T-helper 22 cell (primary cell): Measurements from ENCODE around the gene DYRK3.
"Not testable (repeated sequence)": the region's sequence is repeated elsewhere in the genome, so short reads cannot be mapped to it uniquely, and the experiment has no call there.

ENCODE experiments used
- DNase-seq: peaks from one replicate; pipeline ENCODE4 v3.0.0-alpha.2; 2020; ENCODE audit warnings: low read depth

The DYRK3 gene

DNA sequence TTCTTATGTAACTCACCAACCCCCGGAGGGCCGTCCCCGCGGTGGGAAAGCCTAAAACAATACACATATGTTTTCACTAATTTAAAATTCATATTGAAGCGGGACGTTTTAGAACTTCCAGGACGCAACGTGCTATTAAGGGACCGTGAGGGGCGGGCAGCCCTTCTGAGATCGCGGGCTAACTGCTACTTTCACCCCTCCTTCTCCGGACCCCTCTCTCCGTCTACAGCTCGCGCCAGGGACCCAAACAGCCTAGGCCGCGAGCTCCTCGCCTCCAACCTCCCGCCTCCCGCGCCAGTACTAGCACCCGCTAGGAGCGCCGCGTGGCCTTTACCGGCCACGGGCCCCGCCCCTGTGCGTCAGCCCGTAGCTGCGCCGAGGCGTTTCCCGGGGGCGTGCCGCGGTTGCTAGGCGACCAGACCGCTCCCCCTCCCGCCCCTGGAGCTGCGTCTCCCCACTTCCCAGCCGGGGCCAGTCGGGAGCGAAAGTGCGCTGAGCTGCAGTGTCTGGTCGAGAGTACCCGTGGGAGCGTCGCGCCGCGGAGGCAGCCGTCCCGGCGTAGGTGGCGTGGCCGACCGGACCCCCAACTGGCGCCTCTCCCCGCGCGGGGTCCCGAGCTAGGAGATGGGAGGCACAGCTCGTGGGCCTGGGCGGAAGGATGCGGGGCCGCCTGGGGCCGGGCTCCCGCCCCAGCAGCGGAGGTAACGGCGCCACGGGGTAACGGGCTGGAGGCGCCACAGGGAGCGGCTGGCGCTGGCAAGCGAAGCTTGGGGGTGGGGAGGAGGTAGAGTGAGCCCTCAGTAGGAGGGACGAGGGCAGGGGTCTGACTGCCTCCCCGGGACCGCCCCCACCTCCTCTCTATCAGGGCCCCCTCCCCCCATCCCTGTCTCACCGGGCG, at the start of gene DYRK3:
TSS of gene DYRK3 (plus strand) at position 457 of the 898 bp plus-strand sequence. CDS start at position 625, 168 bp downstream.
- DNase-seq: peak; percentile 83

- no peak for DNase-seq
Observed at GRCh38 chr1:206586501-206587445, 48.6 kb upstream of the DYRK3 start.

GRCh38 chr1:206587904-206588303, 47.4 kb upstream of the DYRK3 start:
- DNase-seq: no peak

DNA sequence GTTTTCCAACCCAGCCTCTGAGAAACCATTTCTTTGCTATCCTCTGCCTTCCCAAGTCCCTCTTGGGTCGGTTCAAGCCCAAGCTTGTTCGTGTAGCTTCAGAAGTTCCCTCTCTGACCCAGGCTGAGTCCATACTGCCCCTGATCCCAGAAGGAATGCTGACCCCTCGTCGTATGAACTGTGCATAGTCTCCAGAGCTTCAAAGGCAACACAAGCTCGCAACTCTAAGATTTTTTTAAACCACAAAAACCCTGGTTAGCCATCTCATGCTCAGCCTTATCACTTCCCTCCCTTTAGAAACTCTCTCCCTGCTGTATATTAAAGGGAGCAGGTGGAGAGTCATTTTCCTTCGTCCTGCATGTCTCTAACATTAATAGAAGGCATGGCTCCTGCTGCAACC, 46.8 kb upstream of the DYRK3 start:
- no peak for DNase-seq

DNA sequence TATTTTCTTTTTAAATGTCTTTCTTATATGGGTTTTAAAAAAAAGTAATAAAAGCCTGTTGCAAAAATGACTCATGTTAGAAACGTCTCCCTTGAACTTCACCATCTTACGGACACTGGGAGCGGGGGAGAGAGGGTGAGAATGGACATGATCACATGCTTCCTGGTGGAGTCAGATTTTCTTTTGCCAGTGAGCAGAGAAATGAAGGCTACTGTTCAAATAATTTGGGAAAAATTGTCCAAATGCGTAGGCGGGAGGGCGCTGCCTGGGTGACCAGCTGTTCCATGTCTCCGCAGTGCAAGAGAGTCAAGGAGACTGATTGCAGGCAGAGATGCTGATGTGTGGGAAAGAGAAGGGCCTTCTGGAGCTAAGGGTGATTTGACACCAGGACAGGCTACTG, 46.1 kb upstream of the DYRK3 start:
- no peak for DNase-seq

DNA sequence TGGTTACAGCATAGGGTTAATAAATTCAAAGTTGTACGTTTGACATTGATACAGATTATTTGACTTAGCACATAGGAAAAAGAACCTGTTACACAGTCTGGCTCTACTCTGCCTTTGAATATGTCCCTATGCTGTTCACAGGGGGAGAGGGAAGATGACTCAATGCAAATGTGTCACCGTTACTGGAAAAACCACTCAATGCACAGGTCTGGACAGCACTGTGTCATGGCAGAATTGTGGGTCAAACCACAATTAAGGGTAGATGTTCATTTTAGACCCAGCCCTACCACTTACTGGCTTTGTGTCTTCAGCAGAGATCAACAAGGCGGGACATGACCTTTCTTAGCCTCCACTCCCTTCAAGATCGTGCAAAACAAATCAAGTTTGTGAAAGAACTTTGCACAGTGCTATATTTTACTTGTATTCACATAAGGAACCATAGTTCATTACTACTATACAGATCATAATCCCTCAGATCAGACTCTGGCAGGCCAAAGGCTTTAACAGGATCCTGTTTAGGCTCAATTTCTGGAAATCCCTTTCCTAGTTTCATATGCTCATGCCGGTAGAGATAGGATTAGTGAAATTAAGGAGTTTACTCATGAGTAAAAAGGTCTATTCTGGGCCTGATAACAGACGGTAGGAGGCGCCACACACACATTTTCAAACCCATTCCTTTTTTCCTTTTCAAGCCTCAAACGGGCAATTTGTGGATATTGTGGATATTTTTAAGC, 45.1 kb upstream of the DYRK3 start:
- DNase-seq: peak; percentile 50

DNA sequence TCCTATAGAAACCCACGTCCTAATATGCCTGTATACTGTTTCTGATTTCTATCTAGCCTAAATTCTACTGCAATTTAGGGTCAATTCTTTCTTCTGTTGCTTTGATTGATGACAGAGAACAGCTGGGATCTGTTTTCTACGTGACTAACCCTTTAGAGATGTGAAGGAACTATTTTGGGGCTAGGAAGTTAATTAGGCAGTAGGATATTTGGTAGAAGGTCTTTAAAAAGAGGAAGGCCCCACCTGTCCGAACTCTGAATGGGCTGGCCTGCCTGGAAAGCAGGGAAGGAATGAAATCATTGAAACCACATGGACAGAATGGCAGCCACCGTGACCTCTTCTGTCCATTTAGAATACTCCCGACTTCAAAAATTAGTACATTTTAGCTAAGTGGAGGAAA, 44.1 kb upstream of the DYRK3 start:
- no peak for DNase-seq

- DNase-seq: no peak
Observed at GRCh38 chr1:206591696-206592095, 43.6 kb upstream of the DYRK3 start.

- DNase-seq: no peak
Observed at GRCh38 chr1:206593351-206593925, 41.9 kb upstream of the DYRK3 start.

DNA sequence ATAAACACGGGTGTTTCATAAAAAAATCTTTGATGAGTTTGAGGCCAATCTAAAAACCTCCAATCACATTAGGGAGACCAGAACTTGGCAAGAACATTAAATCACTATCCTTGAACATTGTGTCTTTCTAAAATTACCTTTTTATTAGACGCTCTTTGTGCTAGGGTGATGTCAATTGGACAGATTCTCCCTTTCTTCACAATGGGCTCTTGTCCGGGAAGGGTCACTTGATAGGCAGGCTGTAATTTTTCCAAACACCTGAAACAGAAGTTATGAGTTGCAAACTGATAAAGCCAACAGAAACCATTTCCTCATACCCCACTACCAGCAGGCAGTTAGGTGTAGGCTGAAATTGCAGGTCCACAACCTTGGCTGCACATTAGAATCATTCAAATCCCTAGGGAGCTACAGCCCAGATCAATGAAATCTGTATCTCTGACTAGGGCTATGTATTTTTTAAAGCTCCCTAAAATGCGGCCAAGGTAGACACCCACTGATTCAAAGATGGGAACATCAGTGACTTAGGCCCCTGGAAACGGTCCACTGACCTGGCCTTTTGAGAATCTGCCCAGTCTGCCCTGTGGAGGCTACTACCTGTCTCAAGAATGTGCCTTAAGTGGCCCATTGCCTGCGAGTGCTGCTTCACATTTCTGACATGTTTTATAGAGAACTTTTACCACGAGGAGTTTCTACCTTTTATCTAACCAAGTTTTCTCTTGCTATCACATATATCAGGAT, 39.6 kb upstream of the DYRK3 start:
- no peak for DNase-seq

DNA sequence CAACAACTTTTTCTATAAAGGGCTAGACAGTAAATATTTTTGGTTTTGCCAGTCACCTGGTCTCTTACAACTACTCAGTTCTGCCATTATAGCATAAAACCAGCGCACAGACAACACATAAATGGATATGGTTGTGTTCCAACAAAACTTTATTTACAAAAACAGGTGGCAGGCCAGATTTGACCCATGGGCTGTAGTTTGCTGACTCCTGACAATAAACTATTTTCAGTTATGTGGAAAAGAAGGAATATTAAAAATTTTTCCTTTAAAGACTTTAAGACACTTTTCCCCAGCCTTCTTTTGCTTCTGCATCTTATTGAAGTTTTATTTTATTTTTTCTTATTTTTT, 39.0 kb upstream of the DYRK3 start:
- DNase-seq: no peak

DNA sequence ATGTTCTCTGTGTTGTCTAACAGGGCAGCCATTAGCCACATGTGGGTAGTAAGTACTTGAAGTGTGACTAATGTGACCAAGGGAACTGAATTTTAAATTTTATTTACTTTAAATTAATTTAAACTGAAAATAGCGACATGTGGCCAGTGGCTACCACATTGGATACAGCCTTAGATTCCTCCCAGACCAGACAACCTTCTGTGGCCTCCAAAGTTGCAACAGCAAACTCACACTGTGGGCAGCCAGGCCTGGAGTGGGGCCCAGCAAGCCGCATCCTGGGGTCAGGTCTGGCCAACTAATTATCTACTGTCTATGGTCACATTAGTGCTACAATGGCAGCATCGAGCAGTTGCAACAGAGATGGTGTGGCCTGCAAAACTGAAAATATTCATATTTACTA, 34.8 kb upstream of the DYRK3 start:
- DNase-seq: no peak

- no peak for DNase-seq
Observed at GRCh38 chr1:206604861-206605260, 30.5 kb upstream of the DYRK3 start.

DNA sequence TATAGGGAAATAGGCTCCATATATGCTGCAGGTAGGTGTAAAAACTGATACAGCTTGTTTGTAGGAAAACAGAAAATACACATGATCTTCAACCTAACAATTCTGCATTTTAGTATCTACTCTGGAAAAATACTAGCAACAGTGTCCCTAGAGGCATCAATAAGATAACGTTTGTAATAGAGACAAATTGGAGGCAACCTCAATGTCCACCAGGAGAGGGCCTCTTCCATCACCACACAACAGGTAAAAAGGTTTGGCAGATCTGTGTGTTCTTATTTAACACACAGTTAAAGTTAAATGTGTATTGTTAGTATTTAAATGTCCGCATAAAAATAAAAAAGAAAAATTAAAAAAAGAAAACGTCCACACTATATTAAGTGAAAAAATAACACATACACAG, 28.5 kb upstream of the DYRK3 start:
- DNase-seq: no peak

- DNase-seq: peak; percentile 22
Observed at GRCh38 chr1:206608108-206608698, 27.1 kb upstream of the DYRK3 start.

GRCh38 chr1:206609229-206609991, 25.9 kb upstream of the DYRK3 start:
- no peak for DNase-seq

- peak; percentile 81 for DNase-seq
Observed at GRCh38 chr1:206612129-206612876, 23.0 kb upstream of the DYRK3 start, which contains the start of gene EIF2D. Gene EIF2D (minus strand): TSS chr1:206612465. CDS start chr1:206612342, 123 bp downstream.

DNA sequence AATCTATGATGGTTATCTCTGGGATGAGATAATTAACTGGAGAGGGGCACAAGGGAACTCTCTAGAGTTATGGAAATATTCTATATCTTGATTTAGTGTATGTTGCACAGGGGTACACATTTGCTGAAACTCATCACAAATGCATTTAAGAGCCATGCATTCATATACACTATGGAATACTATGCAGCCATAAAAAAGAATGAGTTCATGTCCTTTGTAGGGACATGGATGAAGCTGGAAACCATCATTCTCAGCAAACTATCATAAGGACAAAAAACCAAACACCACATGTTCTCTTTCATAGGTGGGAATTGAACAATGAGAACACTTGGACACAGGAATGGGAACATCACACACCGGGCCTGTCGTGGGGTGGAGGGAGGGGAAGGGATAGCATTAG, 8.9 kb upstream of the DYRK3 start:
- not testable (repeated sequence) for DNase-seq

DNA sequence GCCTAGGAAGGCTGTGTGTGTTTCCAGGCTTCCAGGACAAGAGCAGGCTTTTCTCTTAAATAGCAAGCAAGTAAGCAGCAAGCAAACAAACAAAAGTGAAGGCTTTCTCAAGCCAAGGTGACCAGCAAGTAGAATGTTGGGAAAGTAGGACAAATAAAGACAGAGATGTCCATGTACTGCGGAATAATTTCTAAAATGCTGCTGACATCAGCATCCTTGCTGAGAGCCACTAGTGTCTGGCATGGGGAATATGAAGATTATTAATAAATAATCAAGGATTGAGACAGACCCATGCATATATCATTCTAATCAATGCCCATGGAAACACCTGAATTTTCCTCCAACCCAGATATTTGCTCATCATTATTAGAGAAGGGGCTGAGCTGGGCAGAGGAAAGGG, 6.4 kb upstream of the DYRK3 start:
- no peak for DNase-seq
